GM21447 (cell line): Measurements from ENCODE around the gene RIN3.

ENCODE experiments used
- ATAC-seq: cut with Tn5 transposase; IDR thresholded peaks from one replicate; pipeline ENCODE4 v1.9.1; 2021; ENCODE audit not compliant: unreplicated experiment

RIN3 gene

DNA sequence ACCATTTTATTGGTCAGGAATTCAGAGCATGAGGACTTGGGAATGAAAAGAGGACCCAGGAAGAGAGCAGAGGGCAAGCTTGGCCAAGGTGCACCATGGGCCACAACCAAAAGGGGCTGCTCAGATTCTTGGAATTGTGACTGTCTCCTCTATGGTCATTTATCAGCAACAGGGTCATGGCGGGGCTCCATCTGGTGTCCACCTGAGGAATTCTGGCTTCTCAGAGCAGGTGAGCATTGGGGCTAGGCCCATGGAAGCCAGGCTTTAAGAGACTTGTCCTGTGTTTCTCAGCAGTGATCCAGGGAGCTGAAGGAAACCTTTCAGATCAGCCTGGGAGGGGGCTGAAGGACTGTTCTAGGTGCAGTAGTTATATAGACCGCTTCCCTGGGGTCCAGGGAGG, 2.6 kb upstream of the RIN3 start:
- no peak for ATAC-seq

GRCh38 chr14:92511453-92512238, 1.9 kb upstream of the RIN3 start:
- ATAC-seq: no peak

- no peak for ATAC-seq
Observed at GRCh38 chr14:92512807-92513203, 776 bp upstream of the RIN3 start.

DNA sequence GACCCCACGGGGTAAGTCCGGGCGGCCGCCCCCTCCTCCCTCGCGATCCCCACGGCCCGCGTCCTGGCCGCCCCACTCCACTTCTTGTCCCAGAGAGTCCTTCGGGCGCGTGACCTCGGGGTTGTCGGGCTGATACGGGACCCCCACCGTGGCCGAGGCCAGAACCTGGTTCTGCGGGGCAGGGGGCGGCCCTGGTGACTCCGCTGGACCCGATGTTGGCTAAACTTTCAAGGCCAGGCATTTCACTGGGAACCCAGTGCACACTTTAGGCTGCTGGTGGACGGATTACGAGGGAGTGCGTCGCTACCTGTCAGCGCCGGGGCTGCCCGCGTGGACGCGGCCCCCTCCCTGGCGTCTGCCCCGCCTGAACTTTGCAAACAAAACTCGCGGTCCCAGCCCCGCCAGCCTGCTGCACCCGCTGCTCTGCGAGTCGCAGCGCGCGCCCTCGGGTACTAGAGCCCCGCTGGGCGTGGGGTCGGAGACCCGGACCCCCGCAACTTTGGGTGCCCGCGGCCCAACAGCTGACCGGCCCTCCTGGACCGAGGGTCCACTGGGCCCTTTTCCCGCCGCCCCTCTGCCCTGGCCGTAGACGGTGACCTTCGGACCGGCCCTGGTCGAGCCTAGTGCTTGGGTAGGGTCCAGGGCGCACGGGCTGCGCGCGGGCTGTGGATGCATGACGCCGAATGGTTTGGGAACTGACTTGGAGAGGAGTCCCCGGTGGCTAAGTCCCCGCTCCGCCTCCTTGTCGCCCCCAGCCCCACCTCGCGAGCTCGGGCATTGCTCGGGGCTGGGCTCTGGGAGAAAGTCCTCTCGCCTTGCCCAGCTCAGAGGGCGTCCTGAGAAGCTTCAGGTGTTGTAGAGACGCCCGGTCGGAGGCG, 624 bp downstream of the RIN3 start:
- peak; percentile 33 for ATAC-seq

GRCh38 chr14:92514844-92515514, 1.4 kb downstream of the RIN3 start:
- ATAC-seq: no peak

DNA sequence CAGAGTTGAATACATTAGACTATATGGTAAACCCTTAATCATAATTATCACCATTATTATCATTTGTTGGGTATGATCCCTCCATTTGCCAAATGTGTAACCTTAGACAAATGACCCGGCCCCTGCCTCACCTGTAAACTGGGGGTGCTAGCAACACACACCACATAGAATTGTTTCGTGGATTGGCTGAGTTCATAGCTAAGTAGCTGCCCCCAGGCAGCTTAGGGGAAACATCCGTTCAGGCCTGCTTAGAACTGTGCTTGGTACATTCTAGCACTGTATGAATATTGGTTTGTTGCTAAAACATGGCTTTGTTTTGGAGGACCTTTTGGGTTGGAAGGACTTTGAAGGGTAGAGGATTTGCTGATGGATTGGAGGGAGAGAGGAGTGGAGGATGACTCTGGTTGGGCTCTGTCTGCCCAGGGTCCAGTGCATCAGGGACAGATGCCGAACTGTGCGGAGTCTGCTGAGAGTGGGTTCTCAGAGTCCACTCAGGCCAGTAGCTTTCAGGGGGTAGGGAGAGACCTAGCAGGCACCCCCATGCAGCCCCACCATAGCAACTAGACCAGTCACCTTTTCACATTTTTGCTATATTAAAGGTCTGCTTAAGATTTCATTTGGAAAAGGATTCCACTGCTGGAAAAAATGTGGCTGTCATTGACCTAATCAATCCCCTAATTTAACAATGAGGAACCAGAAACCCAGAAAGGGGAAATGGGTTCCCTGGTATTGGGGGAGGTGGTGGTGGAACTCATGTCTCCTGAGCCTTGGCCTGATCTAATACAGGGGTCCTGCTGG, 2.2 kb downstream of the RIN3 start:
- no peak for ATAC-seq

GRCh38 chr14:92516344-92516965, 2.9 kb downstream of the RIN3 start:
- ATAC-seq: no peak

- no peak for ATAC-seq
Observed at GRCh38 chr14:92516966-92517506, 3.5 kb downstream of the RIN3 start.

- ATAC-seq: no peak
Observed at GRCh38 chr14:92517761-92518160, 4.2 kb downstream of the RIN3 start.

- ATAC-seq: no peak
Observed at GRCh38 chr14:92519246-92520101, 5.9 kb downstream of the RIN3 start.

DNA sequence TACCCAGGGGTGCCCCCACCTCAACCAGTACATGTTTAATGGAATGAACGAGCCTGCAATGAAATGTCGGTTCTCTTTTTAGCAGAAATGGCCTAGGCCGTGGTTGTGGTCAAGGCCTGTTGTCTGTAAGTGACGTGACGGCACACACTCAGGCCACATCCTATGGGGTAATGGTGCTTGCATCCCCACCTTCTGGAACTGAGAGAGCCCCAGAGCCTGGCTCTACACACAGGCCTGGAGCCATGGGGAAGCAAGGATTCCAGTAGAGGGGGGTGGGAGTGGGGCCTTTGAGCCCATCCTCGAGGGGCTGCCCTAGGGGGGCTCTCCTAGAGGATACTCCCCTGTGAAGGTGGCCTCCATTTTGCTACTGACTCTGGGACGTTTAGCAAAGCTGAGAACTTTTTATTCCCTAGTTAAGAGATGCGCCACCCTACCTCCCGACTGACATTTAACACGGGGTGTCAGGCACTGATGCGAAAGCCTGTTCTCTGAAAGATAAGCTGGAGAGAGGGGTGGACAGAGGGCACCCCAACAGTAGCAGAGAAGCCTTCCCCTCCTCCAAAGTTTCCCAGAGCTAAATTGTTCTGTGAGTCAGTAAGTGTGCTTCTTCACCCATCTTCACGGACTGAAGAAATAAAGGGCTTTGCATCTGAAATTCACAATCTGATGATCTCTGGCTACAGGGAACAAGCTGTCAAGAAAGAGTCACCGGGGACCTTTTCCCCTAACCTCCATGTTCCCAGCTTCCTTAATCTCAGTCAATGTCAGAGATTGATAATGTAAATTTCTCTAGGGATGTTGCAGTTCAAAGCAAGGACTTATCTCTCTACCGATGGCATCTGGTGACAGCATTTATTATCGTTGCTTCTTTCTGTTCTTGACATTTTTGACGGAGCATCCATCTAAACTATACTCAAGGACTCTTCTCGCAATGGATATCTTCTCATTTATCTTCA, 6.8 kb downstream of the RIN3 start:
- no peak for ATAC-seq

- ATAC-seq: no peak
Observed at GRCh38 chr14:92521058-92521415, 7.5 kb downstream of the RIN3 start.

GRCh38 chr14:92523752-92524151, 10.2 kb downstream of the RIN3 start:
- ATAC-seq: no peak

GRCh38 chr14:92524602-92525185, 11.1 kb downstream of the RIN3 start:
- ATAC-seq: no peak

GRCh38 chr14:92525322-92526095, 11.9 kb downstream of the RIN3 start:
- ATAC-seq: no peak

GRCh38 chr14:92527721-92528120, 14.1 kb downstream of the RIN3 start:
- no peak for ATAC-seq

- no peak for ATAC-seq
Observed at GRCh38 chr14:92528486-92529100, 15.0 kb downstream of the RIN3 start.
